Measurements from ENCODE around the gene C3. TPM values are rescaled to one million over a fixed set of nuclear protein-coding genes. Genes with fewer than 3 reads are reported as not detected.
A peak's percentile ranks its signal among the peaks of the same experiment; 100 is the strongest.

C3 gene
- 93.5 and 1,485 TPM in 2 replicates for total RNA-seq (ENCODE audit: low replicate concordance)

GRCh38 chr19:6720369-6721137, at the start of gene C3:
Gene C3, minus strand, starts transcription at chr19:6720650. Its CDS starts 61 bp downstream, at chr19:6720589.
- DNase-seq (ENCODE audit: low read depth), result peak; percentile 92
- H3K4me3 ChIP-seq (ENCODE audit: low read depth, low read length), result peak within 1 kb of the TSS; percentile 70
- no peak for TF ChIP-seq CTCF (IDR thresholded peaks at IDR 0.05; ENCODE audit: insufficient read depth, low read length)

GRCh38 chr19:6769006-6769619, 48.7 kb upstream of the C3 start:
- DNase-seq (ENCODE audit: low read depth), result peak; percentile 28
- peak; percentile 13 for TF ChIP-seq CTCF (IDR thresholded peaks at IDR 0.05; ENCODE audit: insufficient read depth, low read length)

GRCh38 chr19:6768236-6768785, 47.9 kb upstream of the C3 start:
- H3K4me3 ChIP-seq (ENCODE audit: low read depth, low read length), result no peak overlapping the region
- DNase-seq (ENCODE audit: low read depth), result no peak

More at GRCh38 chr19:6769006-6769619, 48.7 kb upstream of the C3 start:
- no peak overlapping the region for H3K4me3 ChIP-seq (ENCODE audit: low read depth, low read length)

GRCh38 chr19:6767357-6768235, 47.1 kb upstream of the C3 start, which contains the start of gene SH2D3A:
Gene SH2D3A, minus strand, starts transcription at chr19:6767435. Its CDS starts 3,687 bp downstream, at chr19:6763748.
- TF ChIP-seq CTCF (IDR thresholded peaks at IDR 0.05; ENCODE audit: insufficient read depth, low read length), result no peak
- no peak within 1 kb of the TSS for H3K4me3 ChIP-seq (ENCODE audit: low read depth, low read length)
- no peak for DNase-seq (ENCODE audit: low read depth)

More at GRCh38 chr19:6768236-6768785, 47.9 kb upstream of the C3 start:
- TF ChIP-seq CTCF (IDR thresholded peaks at IDR 0.05; ENCODE audit: insufficient read depth, low read length), result no peak

- H3K4me3 ChIP-seq (ENCODE audit: low read depth, low read length), result no peak overlapping the region
- no peak for TF ChIP-seq CTCF (IDR thresholded peaks at IDR 0.05; ENCODE audit: insufficient read depth, low read length)
- no peak for DNase-seq (ENCODE audit: low read depth)
Measured at GRCh38 chr19:6767081-6767356, 46.6 kb upstream of the C3 start.

GRCh38 chr19:6766357-6767080, 46.1 kb upstream of the C3 start:
- no peak for TF ChIP-seq CTCF (IDR thresholded peaks at IDR 0.05; ENCODE audit: insufficient read depth, low read length)
- DNase-seq (ENCODE audit: low read depth), result no peak
- H3K4me3 ChIP-seq (ENCODE audit: low read depth, low read length), result no peak overlapping the region

All from fibroblast of the aortic adventitia (primary cell).